HG03558 (cell line): ENCODE data around the gene ICA1.
"Not testable (repeated sequence)": the region's sequence is repeated elsewhere in the genome, so short reads cannot be mapped to it uniquely, and the experiment has no call there.

Source experiments
- ATAC-seq: cut with Tn5 transposase; IDR thresholded peaks from one replicate; pipeline ENCODE4 v1.9.1; 2021; ENCODE audit warnings: moderate number of reproducible peaks; ENCODE audit not compliant: unreplicated experiment; ENCODE audit errors: extremely low read depth

Gene ICA1

DNA sequence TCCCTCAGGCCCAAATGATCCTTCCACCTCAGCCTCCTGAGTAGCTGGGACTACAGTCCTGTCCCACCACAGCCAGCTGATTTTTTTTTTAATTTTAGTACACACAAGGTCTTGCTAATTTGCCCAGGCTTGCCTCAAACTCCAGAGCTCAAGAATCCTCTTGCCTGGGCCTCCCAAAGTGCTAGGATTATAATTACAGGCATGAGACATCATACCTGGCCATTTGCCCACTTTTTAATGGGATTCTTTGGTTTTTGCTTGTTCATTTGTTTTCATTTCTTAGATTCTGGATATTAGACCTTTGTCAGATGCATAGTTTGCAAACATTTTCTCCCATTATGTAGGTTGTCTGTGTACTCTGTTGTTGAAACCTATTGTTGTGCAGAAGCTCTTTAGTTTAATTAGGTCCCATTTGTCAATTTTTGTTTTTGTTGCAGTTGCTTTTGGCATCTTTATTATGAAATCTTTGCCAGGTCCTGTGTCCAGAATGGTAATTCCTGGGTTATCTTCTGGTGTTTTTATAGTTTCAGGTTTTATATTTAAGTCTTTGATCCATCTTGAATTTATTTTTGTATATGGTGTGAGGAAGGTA lies 198.2 kb downstream of the ICA1 start:
- no peak for ATAC-seq

DNA sequence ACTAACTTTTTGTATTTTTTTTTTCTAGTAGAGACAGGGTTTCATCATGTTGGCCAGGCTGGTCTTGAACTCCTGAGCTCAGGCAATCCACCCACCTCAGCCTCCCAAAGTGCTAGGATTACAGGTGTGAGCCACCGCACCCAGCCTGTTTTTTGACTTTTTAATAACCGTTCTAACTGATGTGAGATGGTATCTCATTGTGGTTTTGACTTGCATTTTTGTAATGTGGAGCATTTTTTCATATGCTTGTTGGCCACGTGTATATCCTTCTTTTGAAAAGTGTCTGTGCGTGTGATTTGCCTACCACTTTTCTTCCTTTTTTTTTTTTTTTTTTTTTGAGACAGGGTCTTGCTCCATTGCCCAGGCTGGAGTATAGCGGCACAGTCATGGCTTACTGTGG lies 198.7 kb downstream of the ICA1 start:
- not testable (repeated sequence) for ATAC-seq
